Astrocyte (in vitro differentiated cells and primary cell): ENCODE data around the gene MB. TPM values are rescaled to one million over a fixed set of nuclear protein-coding genes. Genes with fewer than 3 reads are reported as not detected.

Experiments used
- DNase-seq: peaks from one replicate; pipeline ENCODE4 v3.0.0-alpha.2; 2010; ENCODE audit warnings: low read depth
- FAIRE-seq: peaks from 2 replicates; lab custom pipeline; 2011; peaks lifted over from hg19 to GRCh38; lab: Jason Lieb, UNC
- H2AFZ ChIP-seq: 2 replicates; pipeline ENCODE4 v1.6.0; 2012; ENCODE audit warnings: low read depth, low read length, inconsistent platforms
- H3K27ac ChIP-seq: 2 replicates; pipeline ENCODE4 v1.5.1; 2011; ENCODE audit warnings: low read depth, low read length, inconsistent platforms
- H3K27me3 ChIP-seq: 2 replicates; pipeline ENCODE4 v1.6.0; 2011; ENCODE audit warnings: low read length, inconsistent platforms; ENCODE audit not compliant: insufficient read depth
- H3K36me3 ChIP-seq: 2 replicates; pipeline ENCODE4 v1.5.1; 2011; ENCODE audit warnings: low read length, inconsistent platforms; ENCODE audit not compliant: insufficient read depth
- H3K4me1 ChIP-seq: 2 replicates; pipeline ENCODE4 v1.5.1; 2011; ENCODE audit warnings: low read length, inconsistent platforms; ENCODE audit not compliant: insufficient read depth
- H3K4me2 ChIP-seq: 2 replicates; pipeline ENCODE4 v1.6.0; 2012; ENCODE audit warnings: low read length, inconsistent platforms
- H3K4me3 ChIP-seq: 2 replicates; pipeline ENCODE4 v1.5.1; 2011; ENCODE audit warnings: low read depth, mild to moderate bottlenecking, low read length, inconsistent platforms; ENCODE audit not compliant: insufficient read depth
- H3K79me2 ChIP-seq: 2 replicates; pipeline ENCODE4 v1.6.0; 2012; ENCODE audit warnings: mild to moderate bottlenecking, low read length, inconsistent platforms; ENCODE audit not compliant: insufficient read depth
- H3K9ac ChIP-seq: 2 replicates; pipeline ENCODE4 v1.6.0; 2012; ENCODE audit warnings: mild to moderate bottlenecking, low read length, inconsistent platforms
- H3K9me3 ChIP-seq: 2 replicates; pipeline ENCODE4 v1.5.1; 2012; ENCODE audit warnings: low read depth, mild to moderate bottlenecking, low read length, inconsistent platforms; ENCODE audit not compliant: insufficient read depth
- H4K20me1 ChIP-seq: 2 replicates; pipeline ENCODE4 v1.6.0; 2012; ENCODE audit warnings: low read length, inconsistent platforms; ENCODE audit not compliant: insufficient read depth
- H3K27ac Mint-ChIP-seq: one replicate; pipeline ENCODE4 v1.8.0; 2021; ENCODE audit warnings: mild to moderate bottlenecking, mixed read lengths; ENCODE audit not compliant: unreplicated experiment
- H3K27me3 Mint-ChIP-seq: one replicate; pipeline ENCODE4 v1.8.0; 2021; ENCODE audit warnings: low read depth, mixed read lengths; ENCODE audit not compliant: unreplicated experiment
- H3K36me3 Mint-ChIP-seq: one replicate; pipeline ENCODE4 v1.8.0; 2021; ENCODE audit warnings: low read depth, mixed read lengths; ENCODE audit not compliant: unreplicated experiment
- H3K4me1 Mint-ChIP-seq: one replicate; pipeline ENCODE4 v1.8.0; 2021; ENCODE audit warnings: low read depth, mixed read lengths; ENCODE audit not compliant: unreplicated experiment
- H3K4me3 Mint-ChIP-seq: one replicate; pipeline ENCODE4 v1.8.0; 2021; ENCODE audit warnings: mild to moderate bottlenecking, moderate library complexity, mixed read lengths; ENCODE audit not compliant: unreplicated experiment
- H3K9me3 Mint-ChIP-seq: one replicate; pipeline ENCODE4 v1.8.0; 2021; ENCODE audit warnings: mild to moderate bottlenecking, mixed read lengths; ENCODE audit not compliant: unreplicated experiment
- EZH2 ChIP-seq: IDR thresholded peaks from 2 replicates; pipeline ENCODE4 v1.6.1; 2012; ENCODE audit warnings: mild to moderate bottlenecking, low read length, inconsistent platforms; ENCODE audit not compliant: insufficient read depth
- total RNA-seq: library from RNA; stranded (reverse); gene quantifications from 2 replicates; pipeline ENCODE4 v1.2.1, GENCODE V29; 2021
- TF ChIP-seq, protein P1 (sequence below): IDR thresholded peaks from 2 replicates; pipeline ENCODE4 v1.5.1; 2011; ENCODE audit warnings: low read depth, mild to moderate bottlenecking, inconsistent platforms, low read length, moderate library complexity; ENCODE audit not compliant: insufficient read depth

Gene MB
- total RNA-seq, 1 donor from 2014 or later: not detected

DNA sequence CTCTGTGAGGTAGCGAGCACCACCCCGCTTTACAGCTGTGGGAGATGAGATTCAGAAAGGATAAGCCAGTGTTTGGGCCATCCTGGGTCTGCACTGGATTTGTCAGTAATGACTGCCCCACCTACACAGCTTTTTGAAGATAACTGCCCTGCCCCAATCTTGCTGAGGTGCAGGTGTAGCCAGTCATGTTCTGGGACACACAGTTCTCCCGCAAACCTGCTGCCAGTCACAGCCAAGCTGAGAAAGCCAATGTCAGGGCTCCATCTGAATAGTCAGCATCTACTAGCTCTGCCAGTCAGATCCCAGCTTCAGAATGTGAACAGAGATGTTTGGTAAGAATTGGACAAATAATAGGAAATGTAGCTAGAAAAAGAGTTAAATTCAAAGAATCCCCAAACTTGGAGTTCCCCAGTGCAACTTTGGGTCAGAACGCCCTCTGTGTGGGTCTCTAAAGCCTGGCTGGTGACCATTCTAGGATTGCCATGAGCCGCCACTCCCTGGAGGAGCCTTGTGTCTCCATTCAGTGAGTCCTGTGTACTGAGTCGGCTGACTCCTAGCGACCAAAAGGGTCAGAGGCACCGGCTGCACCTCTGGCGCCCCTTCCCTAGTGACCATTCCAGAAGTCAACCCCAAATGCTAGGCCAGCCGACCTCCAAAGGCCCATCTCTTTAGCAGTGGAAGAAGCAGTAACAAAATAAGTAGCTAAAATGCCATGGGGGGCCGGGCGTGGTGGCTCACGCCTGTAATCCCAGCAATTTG, 2.4 kb upstream of the MB start:
- no peak for TF ChIP-seq EZH2
- TF ChIP-seq, protein P1, sequence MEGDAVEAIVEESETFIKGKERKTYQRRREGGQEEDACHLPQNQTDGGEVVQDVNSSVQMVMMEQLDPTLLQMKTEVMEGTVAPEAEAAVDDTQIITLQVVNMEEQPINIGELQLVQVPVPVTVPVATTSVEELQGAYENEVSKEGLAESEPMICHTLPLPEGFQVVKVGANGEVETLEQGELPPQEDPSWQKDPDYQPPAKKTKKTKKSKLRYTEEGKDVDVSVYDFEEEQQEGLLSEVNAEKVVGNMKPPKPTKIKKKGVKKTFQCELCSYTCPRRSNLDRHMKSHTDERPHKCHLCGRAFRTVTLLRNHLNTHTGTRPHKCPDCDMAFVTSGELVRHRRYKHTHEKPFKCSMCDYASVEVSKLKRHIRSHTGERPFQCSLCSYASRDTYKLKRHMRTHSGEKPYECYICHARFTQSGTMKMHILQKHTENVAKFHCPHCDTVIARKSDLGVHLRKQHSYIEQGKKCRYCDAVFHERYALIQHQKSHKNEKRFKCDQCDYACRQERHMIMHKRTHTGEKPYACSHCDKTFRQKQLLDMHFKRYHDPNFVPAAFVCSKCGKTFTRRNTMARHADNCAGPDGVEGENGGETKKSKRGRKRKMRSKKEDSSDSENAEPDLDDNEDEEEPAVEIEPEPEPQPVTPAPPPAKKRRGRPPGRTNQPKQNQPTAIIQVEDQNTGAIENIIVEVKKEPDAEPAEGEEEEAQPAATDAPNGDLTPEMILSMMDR: no peak
- no peak overlapping the region for H3K4me3 Mint-ChIP-seq
- no peak overlapping the region for H3K27ac Mint-ChIP-seq
- no peaks in the 10 kb centered on the region for H4K20me1 ChIP-seq
- H3K4me1 Mint-ChIP-seq: peaks cover 10% of the 10 kb centered on the region
- no peak overlapping the region for H3K9ac ChIP-seq
- no peak overlapping the region for H3K27ac ChIP-seq
- no peak overlapping the region for H3K4me3 ChIP-seq
- no peaks in the 10 kb centered on the region for H3K79me2 ChIP-seq
- H3K4me1 ChIP-seq: no peaks in the 10 kb centered on the region
- no peak for DNase-seq
- no peaks in the 10 kb centered on the region for H3K9me3 ChIP-seq
- H3K36me3 ChIP-seq: no peaks in the 10 kb centered on the region
- FAIRE-seq: no peak
- peaks cover 2% of the 10 kb centered on the region for H3K9me3 Mint-ChIP-seq
- no peak overlapping the region for H3K4me2 ChIP-seq
- H3K36me3 Mint-ChIP-seq: no peaks in the 10 kb centered on the region
- H2AFZ ChIP-seq: no peak overlapping the region
- peaks cover 7% of the 10 kb centered on the region for H3K27me3 ChIP-seq
- H3K27me3 Mint-ChIP-seq: peaks cover 10% of the 10 kb centered on the region

GRCh38 chr22:35618427-35619223, 1.5 kb upstream of the MB start:
- Histone ChIP-seq H3K79me2 (no peaks in the 10 kb centered on the region), H4K20me1 (no peaks in the 10 kb centered on the region), H3K36me3 (no peaks in the 10 kb centered on the region), H3K9ac (no peak overlapping the region), H3K4me3 (no peak overlapping the region), H2AFZ (no peak overlapping the region), H3K4me1 (no peaks in the 10 kb centered on the region), H3K9me3 (no peaks in the 10 kb centered on the region), H3K4me2 (no peak overlapping the region), H3K27me3 (peaks cover 7% of the 10 kb centered on the region), H3K27ac (no peak overlapping the region)
- no peak for FAIRE-seq
- no peak for DNase-seq
- Mint-ChIP-seq H3K9me3 (peaks cover 2% of the 10 kb centered on the region), H3K36me3 (no peaks in the 10 kb centered on the region), H3K4me1 (peaks cover 10% of the 10 kb centered on the region), H3K27ac (no peak overlapping the region), H3K4me3 (no peak overlapping the region), H3K27me3 (peaks cover 10% of the 10 kb centered on the region)
- TF ChIP-seq, protein P1: no peak
- no peak for TF ChIP-seq EZH2
